ENCODE measurements around the gene GOSR2. TPM values are rescaled to one million over a fixed set of nuclear protein-coding genes. Genes with fewer than 3 reads are reported as not detected.

The GOSR2 gene
- total RNA-seq, 1 experiment from 2014 or later = 52.9 TPM

DNA sequence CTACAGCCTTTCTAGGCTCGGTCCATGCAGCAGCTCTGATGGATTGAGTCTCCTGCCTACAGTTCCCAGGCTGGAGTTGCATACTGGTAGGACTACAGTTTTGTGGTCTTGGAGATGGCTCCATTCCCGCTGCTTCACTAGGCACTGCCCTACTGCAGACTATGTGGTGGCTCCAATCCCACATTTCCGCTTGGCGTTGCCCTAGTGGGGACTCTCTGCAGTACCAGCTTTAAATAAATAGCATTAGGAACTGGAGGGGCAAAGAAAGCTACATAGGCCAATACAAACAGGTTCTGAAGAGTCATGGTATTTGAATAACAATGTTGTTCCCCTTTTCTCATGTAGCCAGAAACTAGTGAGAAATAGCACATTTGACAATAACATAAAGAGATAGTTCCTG lies 5.4 kb upstream of the GOSR2 start:
- Histone ChIP-seq H3K79me2 (ENCODE audit: insufficient read depth, low read length) (peaks cover 2% of the 10 kb centered on the region; the same call in 1 of the 2 replicates), H3K9me3 (ENCODE audit: control insufficient read depth in 1 of 2, insufficient read depth in 1 of 2, low read depth in 1 of 2, low read length in 2 of 2) (no peaks in the 10 kb centered on the region), H3K4me3 (replicated peaks in 1 of 2; ENCODE audit: low read depth in 1 of 2, low read length in 2 of 2) (no peak overlapping the region), H3K36me3 (ENCODE audit: control insufficient read depth in 1 of 2, insufficient read depth in 2 of 2, low read length in 2 of 2) (no peaks in the 10 kb centered on the region), H3K4me1 (ENCODE audit: control insufficient read depth in 1 of 2, insufficient read depth in 2 of 2, low read length in 2 of 2) (peaks cover 0 to 10% of the 10 kb centered on the region in 2 experiments; a peak in 1 of 4 replicates), H2AFZ (ENCODE audit: low read depth, low read length, poor library complexity, severe bottlenecking) (no peak overlapping the region), H3K27ac (ENCODE audit: low read depth, low read length) (no peak overlapping the region), H3K27me3 (ENCODE audit: insufficient read depth, low read length) (no peaks in the 10 kb centered on the region), H3K4me2 (ENCODE audit: low read length) (no peak overlapping the region), H3K9ac (ENCODE audit: low read length) (no peak overlapping the region), H4K20me1 (ENCODE audit: insufficient read depth) (no peaks in the 10 kb centered on the region), H3K9me2 (ENCODE audit: insufficient read depth) (no peaks in the 10 kb centered on the region)
- ATAC-seq = peak; percentile 57; the same call in 1 of the 2 replicates
- no TSS peak for BruUV-seq (replicated peaks)
- ChIA-PET CTCF (no interaction called here), POLR2A (no interaction called here), RAD21 (ENCODE audit: low non-redundant PET in 1 of 2, low total read pairs in 2 of 2, uncharacterized antibody in 2 of 2, unreplicated experiment in 2 of 2) (no interaction called here)
- intact Hi-C loops (cut with micrococcal nuclease) = no loop called here
- TF ChIP-seq, protein P1, sequence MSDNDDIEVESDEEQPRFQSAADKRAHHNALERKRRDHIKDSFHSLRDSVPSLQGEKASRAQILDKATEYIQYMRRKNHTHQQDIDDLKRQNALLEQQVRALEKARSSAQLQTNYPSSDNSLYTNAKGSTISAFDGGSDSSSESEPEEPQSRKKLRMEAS (IDR thresholded peaks at IDR 0.05) = no peak
- TF ChIP-seq TCF7L2 (IDR thresholded peaks at IDR 0.05; ENCODE audit: borderline replicate concordance, extremely low read depth, insufficient read depth, insufficient read length) = no peak
- TF ChIP-seq FOSL1 (IDR thresholded peaks at IDR 0.05; ENCODE audit: low read depth) = no peak
- no peak for TF ChIP-seq POLR2A (IDR thresholded peaks at IDR 0.05; ENCODE audit: borderline replicate concordance, extremely low read depth, insufficient read depth, insufficient read length)
- no peak for TF ChIP-seq SRF (IDR thresholded peaks at IDR 0.05; ENCODE audit: low read depth)
- TF ChIP-seq, protein P2, sequence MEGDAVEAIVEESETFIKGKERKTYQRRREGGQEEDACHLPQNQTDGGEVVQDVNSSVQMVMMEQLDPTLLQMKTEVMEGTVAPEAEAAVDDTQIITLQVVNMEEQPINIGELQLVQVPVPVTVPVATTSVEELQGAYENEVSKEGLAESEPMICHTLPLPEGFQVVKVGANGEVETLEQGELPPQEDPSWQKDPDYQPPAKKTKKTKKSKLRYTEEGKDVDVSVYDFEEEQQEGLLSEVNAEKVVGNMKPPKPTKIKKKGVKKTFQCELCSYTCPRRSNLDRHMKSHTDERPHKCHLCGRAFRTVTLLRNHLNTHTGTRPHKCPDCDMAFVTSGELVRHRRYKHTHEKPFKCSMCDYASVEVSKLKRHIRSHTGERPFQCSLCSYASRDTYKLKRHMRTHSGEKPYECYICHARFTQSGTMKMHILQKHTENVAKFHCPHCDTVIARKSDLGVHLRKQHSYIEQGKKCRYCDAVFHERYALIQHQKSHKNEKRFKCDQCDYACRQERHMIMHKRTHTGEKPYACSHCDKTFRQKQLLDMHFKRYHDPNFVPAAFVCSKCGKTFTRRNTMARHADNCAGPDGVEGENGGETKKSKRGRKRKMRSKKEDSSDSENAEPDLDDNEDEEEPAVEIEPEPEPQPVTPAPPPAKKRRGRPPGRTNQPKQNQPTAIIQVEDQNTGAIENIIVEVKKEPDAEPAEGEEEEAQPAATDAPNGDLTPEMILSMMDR (IDR thresholded peaks at IDR 0.05 in 2 of 3, conservative IDR thresholded peaks at IDR 0.05 in 1 of 3; ENCODE audit: borderline replicate concordance in 1 of 3, insufficient read depth in 1 of 3, low read depth in 2 of 3, low read length in 2 of 3) = no peak; a peak in 1 of 6 replicates
- no peak for TF ChIP-seq JUND (IDR thresholded peaks at IDR 0.05)
- TF ChIP-seq, protein P3, sequence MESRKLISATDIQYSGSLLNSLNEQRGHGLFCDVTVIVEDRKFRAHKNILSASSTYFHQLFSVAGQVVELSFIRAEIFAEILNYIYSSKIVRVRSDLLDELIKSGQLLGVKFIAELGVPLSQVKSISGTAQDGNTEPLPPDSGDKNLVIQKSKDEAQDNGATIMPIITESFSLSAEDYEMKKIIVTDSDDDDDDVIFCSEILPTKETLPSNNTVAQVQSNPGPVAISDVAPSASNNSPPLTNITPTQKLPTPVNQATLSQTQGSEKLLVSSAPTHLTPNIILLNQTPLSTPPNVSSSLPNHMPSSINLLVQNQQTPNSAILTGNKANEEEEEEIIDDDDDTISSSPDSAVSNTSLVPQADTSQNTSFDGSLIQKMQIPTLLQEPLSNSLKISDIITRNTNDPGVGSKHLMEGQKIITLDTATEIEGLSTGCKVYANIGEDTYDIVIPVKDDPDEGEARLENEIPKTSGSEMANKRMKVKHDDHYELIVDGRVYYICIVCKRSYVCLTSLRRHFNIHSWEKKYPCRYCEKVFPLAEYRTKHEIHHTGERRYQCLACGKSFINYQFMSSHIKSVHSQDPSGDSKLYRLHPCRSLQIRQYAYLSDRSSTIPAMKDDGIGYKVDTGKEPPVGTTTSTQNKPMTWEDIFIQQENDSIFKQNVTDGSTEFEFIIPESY (IDR thresholded peaks at IDR 0.05; ENCODE audit: extremely low read depth, insufficient replicate concordance, low read length) = no peak
- no peak for TF ChIP-seq ELF1 (IDR thresholded peaks at IDR 0.05; ENCODE audit: borderline replicate concordance, low read depth)
- TF ChIP-seq YY1 (IDR thresholded peaks at IDR 0.05; ENCODE audit: extremely low read depth, insufficient replicate concordance, low read depth, low read length) = no peak
- TF ChIP-seq, protein P4, sequence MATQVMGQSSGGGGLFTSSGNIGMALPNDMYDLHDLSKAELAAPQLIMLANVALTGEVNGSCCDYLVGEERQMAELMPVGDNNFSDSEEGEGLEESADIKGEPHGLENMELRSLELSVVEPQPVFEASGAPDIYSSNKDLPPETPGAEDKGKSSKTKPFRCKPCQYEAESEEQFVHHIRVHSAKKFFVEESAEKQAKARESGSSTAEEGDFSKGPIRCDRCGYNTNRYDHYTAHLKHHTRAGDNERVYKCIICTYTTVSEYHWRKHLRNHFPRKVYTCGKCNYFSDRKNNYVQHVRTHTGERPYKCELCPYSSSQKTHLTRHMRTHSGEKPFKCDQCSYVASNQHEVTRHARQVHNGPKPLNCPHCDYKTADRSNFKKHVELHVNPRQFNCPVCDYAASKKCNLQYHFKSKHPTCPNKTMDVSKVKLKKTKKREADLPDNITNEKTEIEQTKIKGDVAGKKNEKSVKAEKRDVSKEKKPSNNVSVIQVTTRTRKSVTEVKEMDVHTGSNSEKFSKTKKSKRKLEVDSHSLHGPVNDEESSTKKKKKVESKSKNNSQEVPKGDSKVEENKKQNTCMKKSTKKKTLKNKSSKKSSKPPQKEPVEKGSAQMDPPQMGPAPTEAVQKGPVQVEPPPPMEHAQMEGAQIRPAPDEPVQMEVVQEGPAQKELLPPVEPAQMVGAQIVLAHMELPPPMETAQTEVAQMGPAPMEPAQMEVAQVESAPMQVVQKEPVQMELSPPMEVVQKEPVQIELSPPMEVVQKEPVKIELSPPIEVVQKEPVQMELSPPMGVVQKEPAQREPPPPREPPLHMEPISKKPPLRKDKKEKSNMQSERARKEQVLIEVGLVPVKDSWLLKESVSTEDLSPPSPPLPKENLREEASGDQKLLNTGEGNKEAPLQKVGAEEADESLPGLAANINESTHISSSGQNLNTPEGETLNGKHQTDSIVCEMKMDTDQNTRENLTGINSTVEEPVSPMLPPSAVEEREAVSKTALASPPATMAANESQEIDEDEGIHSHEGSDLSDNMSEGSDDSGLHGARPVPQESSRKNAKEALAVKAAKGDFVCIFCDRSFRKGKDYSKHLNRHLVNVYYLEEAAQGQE (IDR thresholded peaks at IDR 0.05; ENCODE audit: low read depth) = no peak
- no peak for TF ChIP-seq CBX3 (IDR thresholded peaks at IDR 0.05; ENCODE audit: low read depth)
- no peak for TF ChIP-seq EZH2phosphoT487 (IDR thresholded peaks at IDR 0.05; ENCODE audit: borderline replicate concordance)
- TF ChIP-seq, protein P5, sequence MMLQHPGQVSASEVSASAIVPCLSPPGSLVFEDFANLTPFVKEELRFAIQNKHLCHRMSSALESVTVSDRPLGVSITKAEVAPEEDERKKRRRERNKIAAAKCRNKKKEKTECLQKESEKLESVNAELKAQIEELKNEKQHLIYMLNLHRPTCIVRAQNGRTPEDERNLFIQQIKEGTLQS (IDR thresholded peaks at IDR 0.05) = no peak
- no peak for TF ChIP-seq ZNF274 (IDR thresholded peaks at IDR 0.05; ENCODE audit: low read depth, low read length)
- TF ChIP-seq SP1 (IDR thresholded peaks at IDR 0.05; ENCODE audit: low read depth) = no peak
- TF ChIP-seq EZH2 (IDR thresholded peaks at IDR 0.05) = no peak
- no peak for TF ChIP-seq POLR2AphosphoS5 (IDR thresholded peaks at IDR 0.05; ENCODE audit: low read depth, low read length)
- no peak for TF ChIP-seq EGR1 (IDR thresholded peaks at IDR 0.05; ENCODE audit: low read depth)
- TF ChIP-seq ZFX (IDR thresholded peaks at IDR 0.05) = no peak
- no peak for DNase-seq (ENCODE audit: low read depth, low spot score)

Data from HCT116 (cell line).